ENCODE data around the gene LUC7L3.

Gene LUC7L3

DNA sequence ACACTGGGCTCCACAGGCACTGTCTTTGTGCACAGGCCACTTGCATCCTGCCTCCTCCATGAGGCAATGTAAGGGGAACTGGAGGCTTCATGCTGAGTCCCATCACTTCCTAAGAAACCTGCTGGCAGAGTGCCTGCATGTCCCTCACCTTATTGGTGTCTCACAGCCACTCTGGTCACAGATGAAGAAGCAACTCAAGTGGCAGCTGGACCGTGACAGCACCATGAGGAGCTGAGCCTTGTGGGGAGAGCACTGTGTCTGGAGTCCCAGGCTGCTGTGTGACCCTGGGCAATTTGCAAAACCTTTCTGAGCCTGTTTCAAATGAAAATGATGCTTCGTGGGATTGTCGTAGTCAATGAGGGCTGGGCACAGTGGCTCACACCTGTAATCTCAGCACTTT lies 31.2 kb upstream of the LUC7L3 start:
- TF ChIP-seq FOXP2 (optimal IDR thresholded peaks at IDR 0.05; ENCODE audit: borderline replicate concordance, extremely low read depth, extremely low read length, insufficient read depth) (no peak), TAF1 (IDR thresholded peaks at IDR 0.05; ENCODE audit: borderline replicate concordance, insufficient read depth, low read length) (no peak), REST (IDR thresholded peaks at IDR 0.05; ENCODE audit: insufficient read depth in 1 of 2, low read depth in 2 of 2, low read length in 2 of 2) (no peak)

- TF ChIP-seq POLR2AphosphoS5 (IDR thresholded peaks at IDR 0.05; ENCODE audit: low read depth, low read length) (no peak), SIN3A (IDR thresholded peaks at IDR 0.05; ENCODE audit: borderline replicate concordance, insufficient read depth, low read length) (no peak), REST (IDR thresholded peaks at IDR 0.05; ENCODE audit: insufficient read depth in 1 of 2, low read depth in 2 of 2, low read length in 2 of 2) (no peak), FOXP2 (optimal IDR thresholded peaks at IDR 0.05; ENCODE audit: borderline replicate concordance, extremely low read depth, extremely low read length, insufficient read depth) (no peak), TAF1 (IDR thresholded peaks at IDR 0.05; ENCODE audit: borderline replicate concordance, insufficient read depth, low read length) (no peak)
Measured at GRCh38 chr17:50689251-50689650, 30.2 kb upstream of the LUC7L3 start.

DNA sequence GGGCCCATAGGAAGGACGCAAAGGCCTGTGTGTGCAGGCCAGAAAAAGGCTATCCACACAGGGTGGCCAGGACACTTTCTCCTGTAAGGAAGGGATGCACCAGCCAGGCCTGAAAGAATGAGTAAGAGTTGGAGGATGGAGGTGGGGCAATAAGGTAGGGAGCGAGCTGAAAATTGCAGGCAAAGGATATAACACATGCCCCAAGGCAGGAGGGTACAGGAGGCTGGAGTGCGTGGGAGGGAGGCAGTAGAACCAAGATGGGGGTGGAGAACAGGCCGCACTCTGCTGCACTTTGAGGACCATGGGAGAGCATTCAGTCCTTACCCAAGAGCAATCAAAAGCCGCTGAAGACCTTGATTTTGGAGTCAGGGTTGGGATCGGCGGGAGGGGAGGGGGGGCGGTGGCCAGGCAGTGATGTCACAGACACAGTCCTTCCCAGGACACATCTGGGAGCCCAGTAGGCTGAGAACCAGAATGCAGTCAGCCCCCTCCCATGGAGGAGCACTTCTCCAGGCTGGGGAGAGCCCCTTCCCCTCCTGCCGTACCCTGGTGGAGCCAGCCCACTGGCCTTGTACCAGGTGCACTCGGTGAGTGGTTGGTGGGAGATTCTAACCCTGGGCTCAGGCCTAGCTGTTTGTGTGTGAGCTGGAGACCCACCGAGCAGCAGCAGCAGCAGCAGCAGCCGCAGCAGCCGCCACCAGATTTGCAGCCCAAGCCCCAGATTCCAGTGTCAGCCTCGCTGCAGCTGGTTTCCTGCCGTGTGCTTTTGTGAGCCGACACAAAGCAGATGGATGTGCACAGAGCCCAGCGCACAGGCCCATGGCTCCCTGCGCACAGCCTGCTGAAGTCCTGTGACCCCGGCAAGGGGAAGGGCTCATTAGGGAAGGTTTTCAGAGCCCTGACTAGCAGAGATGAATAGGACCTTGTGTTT lies 29.2 kb upstream of the LUC7L3 start:
- no peak for TF ChIP-seq SIN3A (IDR thresholded peaks at IDR 0.05; ENCODE audit: borderline replicate concordance, insufficient read depth, low read length)
- TF ChIP-seq TAF1 (IDR thresholded peaks at IDR 0.05; ENCODE audit: borderline replicate concordance, insufficient read depth, low read length): no peak
- peak; percentile 34 for TF ChIP-seq FOXP2 (optimal IDR thresholded peaks at IDR 0.05; ENCODE audit: borderline replicate concordance, extremely low read depth, extremely low read length, insufficient read depth)

DNA sequence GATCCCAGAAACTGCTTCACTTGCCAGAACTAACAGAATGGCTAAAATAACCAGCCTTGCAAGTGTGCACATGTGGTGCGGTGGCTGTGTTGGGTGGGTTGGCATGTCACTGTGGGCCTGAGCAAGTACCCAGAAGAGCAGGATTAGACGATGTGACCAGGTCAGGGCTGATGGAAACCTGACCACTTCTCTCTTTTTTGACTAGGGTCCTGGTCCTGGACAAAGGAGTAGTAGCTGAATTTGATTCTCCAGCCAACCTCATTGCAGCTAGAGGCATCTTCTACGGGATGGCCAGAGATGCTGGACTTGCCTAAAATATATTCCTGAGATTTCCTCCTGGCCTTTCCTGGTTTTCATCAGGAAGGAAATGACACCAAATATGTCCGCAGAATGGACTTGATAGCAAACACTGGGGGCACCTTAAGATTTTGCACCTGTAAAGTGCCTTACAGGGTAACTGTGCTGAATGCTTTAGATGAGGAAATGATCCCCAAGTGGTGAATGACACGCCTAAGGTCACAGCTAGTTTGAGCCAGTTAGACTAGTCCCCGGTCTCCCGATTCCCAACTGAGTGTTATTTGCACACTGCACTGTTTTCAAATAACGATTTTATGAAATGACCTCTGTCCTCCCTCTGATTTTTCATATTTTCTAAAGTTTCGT lies 28.4 kb upstream of the LUC7L3 start:
- no peak for TF ChIP-seq SIN3A (IDR thresholded peaks at IDR 0.05; ENCODE audit: borderline replicate concordance, insufficient read depth, low read length)
- no peak for TF ChIP-seq FOXP2 (optimal IDR thresholded peaks at IDR 0.05; ENCODE audit: borderline replicate concordance, extremely low read depth, extremely low read length, insufficient read depth)
- no peak for TF ChIP-seq TAF1 (IDR thresholded peaks at IDR 0.05; ENCODE audit: borderline replicate concordance, insufficient read depth, low read length)
- TF ChIP-seq POLR2AphosphoS5 (IDR thresholded peaks at IDR 0.05; ENCODE audit: low read depth, low read length): no peak
- no peak for TF ChIP-seq REST (IDR thresholded peaks at IDR 0.05; ENCODE audit: insufficient read depth in 1 of 2, low read depth in 2 of 2, low read length in 2 of 2)

DNA sequence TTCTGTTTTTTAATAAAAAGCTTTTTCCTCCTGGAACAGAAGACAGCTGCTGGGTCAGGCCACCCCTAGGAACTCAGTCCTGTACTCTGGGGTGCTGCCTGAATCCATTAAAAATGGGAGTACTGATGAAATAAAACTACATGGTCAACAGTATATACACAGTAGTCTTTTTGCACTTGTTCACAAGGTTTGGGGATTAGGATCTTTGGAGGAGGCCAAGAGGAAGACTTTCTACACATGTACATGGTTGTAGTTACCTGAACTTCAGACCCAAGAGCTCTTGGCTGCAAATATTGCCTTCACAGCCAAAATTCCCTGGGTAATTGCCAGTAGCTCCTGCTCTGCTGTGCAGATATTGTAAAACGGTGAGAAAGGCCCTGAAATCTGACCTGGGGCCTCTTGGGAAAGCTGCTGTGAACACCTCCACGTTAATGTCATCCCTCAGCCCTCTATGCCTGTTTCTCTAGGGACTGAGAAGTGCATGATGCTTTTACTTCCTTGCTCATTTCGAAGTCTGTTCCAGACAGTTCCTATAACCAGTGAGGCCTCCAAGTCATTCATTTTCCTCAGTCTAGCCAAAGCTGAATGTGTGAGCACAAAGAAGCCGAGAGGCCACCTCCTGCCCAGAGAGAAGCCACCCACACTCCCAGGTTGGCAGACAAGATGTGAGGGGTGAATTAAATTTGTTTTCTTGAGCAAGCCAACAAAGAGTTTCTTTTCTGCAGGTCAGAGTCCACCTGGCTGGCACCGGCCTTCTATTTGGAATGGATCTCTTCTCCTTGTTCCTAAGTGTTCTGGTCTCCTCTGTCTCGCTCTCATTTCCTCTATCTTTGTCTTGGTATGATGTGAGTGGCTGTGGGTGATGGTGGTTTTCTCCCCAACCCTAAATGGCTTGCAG lies 27.6 kb upstream of the LUC7L3 start:
- TF ChIP-seq SIN3A (IDR thresholded peaks at IDR 0.05; ENCODE audit: borderline replicate concordance, insufficient read depth, low read length) (no peak), POLR2AphosphoS5 (IDR thresholded peaks at IDR 0.05; ENCODE audit: low read depth, low read length) (0 out of 2 replicates have a peak, but pooled peaks have one; percentile 13)

Data from PFSK-1 (cell line).